Naive B cell (primary cell): ENCODE data around the gene GRID1. TPM values are rescaled to one million over a fixed set of nuclear protein-coding genes. Genes with fewer than 3 reads are reported as not detected.

Experiments used
- ATAC-seq, 2 donors: fragments of 150-1000 bp; cut with Tn5 transposase; 2 replicates each; pipeline ENCODE4 v1.10.0; 2021; ENCODE audit warnings: low read depth in 2 of 2, mild to moderate bottlenecking in 2 of 2, moderate library complexity in 2 of 2
- DNase-seq: peaks from one replicate; pipeline ENCODE4 v3.0.0; 2022
- H3K27ac Mint-ChIP-seq, 6 donors: one replicate each; pipeline ENCODE4 v1.8.0; 2020 to 2022; ENCODE audit warnings: mild to moderate bottlenecking in 6 of 6, mixed read lengths in 6 of 6, moderate library complexity in 5 of 6, inconsistent platforms in 2 of 6
- H3K27me3 Mint-ChIP-seq, 3 donors: one replicate each; pipeline ENCODE4 v1.8.0; 2021 to 2022; ENCODE audit warnings: mixed read lengths in 3 of 3, mild to moderate bottlenecking in 1 of 3
- H3K36me3 Mint-ChIP-seq, 2 donors: one replicate each; pipeline ENCODE4 v1.8.0; 2020 to 2022; ENCODE audit warnings: mixed read lengths in 2 of 2, inconsistent platforms in 1 of 2, mild to moderate bottlenecking in 1 of 2
- H3K4me1 Mint-ChIP-seq, 3 donors: one replicate each; pipeline ENCODE4 v1.8.0; 2020 to 2022; ENCODE audit warnings: mixed read lengths in 3 of 3, inconsistent platforms in 1 of 3, mild to moderate bottlenecking in 1 of 3, moderate library complexity in 1 of 3
- H3K4me3 Mint-ChIP-seq, 8 donors: one replicate each; pipeline ENCODE4 v1.8.0; 2020 to 2022; ENCODE audit warnings: mild to moderate bottlenecking in 8 of 8, mixed read lengths in 8 of 8, moderate library complexity in 8 of 8, inconsistent platforms in 2 of 8
- H3K9me3 Mint-ChIP-seq, 7 donors: one replicate each; pipeline ENCODE4 v1.8.0; 2020 to 2022; ENCODE audit warnings: mixed read lengths in 7 of 7, mild to moderate bottlenecking in 5 of 7, inconsistent platforms in 2 of 7, moderate library complexity in 1 of 7
- polyA plus RNA-seq, 6 donors: library from polyadenylated mRNA; unstranded; fragments of 300-500 nt; fragmentation: Illumina TruSeq; gene quantifications; one replicate each; pipeline ENCODE4 v1.2.3, GENCODE V29; 2021; ENCODE audit warnings: low read depth in 6 of 6

The GRID1 gene
- polyA plus RNA-seq, 6 donors from 2014 or later: not detected

GRCh38 chr10:85645053-85645452 is 721.5 kb downstream of the GRID1 start:
- Mint-ChIP-seq H3K9me3 (peaks cover 0 to 6% (median 2%) of the 10 kb centered on the region in 7 donors), H3K27ac (no peak overlapping the region), H3K36me3 (no peaks in the 10 kb centered on the region), H3K27me3 (no peaks in the 10 kb centered on the region), H3K4me3 (no peak overlapping the region), H3K4me1 (no peaks in the 10 kb centered on the region)
- ATAC-seq (no peak), DNase-seq (no peak)

GRCh38 chr10:85643845-85644525 is 722.6 kb downstream of the GRID1 start:
- H3K27ac Mint-ChIP-seq: no peak overlapping the region
- H3K4me3 Mint-ChIP-seq: no peak overlapping the region
- no peaks in the 10 kb centered on the region for H3K27me3 Mint-ChIP-seq
- no peaks in the 10 kb centered on the region for H3K36me3 Mint-ChIP-seq
- no peak for DNase-seq
- H3K9me3 Mint-ChIP-seq: peaks cover 0 to 6% (median 2%) of the 10 kb centered on the region in 7 donors
- no peak for ATAC-seq
- no peaks in the 10 kb centered on the region for H3K4me1 Mint-ChIP-seq

DNA sequence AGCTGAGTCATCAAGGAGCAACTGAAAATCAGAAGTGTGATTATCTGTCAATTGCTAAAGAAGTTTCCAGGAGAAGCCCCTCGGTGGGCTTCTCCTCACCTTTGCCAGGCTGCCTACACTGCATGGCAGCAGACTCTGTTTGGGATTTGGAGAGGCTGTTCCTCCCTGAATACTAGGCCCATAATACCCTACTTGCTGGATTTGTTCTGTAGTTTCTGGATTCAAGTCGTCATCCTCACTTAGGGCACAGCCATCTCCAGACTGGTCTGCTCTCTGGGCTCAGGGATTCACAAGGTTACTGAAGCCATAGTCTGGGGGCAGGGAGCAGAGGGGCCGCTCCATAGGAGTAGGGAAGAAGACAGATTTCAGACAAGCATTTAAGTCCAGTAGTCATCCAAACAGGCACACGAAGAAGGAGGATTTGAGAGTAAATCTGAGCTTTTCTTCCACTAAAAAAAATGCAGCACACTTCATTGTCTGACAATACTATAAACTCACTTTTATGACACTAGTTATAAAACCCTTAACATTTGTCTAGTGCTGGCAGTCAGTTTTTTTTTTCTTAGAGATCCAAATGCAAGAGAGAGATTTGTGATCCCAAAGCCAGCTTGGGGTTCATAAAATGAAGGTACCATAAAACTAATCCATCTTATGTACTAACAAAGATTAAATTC is 723.3 kb downstream of the GRID1 start:
- H3K27ac Mint-ChIP-seq: no peak overlapping the region
- DNase-seq (no peak), ATAC-seq (no peak)
- no peaks in the 10 kb centered on the region for H3K36me3 Mint-ChIP-seq
- H3K4me3 Mint-ChIP-seq: no peak overlapping the region
- H3K9me3 Mint-ChIP-seq: peaks cover 0 to 2% (median 0%) of the 10 kb centered on the region in 7 donors
- no peaks in the 10 kb centered on the region for H3K4me1 Mint-ChIP-seq
- no peaks in the 10 kb centered on the region for H3K27me3 Mint-ChIP-seq

GRCh38 chr10:85642421-85643170 is 724.0 kb downstream of the GRID1 start:
- DNase-seq: no peak
- ATAC-seq: no peak

GRCh38 chr10:85642082-85642420 is 724.5 kb downstream of the GRID1 start:
- no peak for DNase-seq
- Mint-ChIP-seq H3K9me3 (peaks cover 0 to 2% (median 0%) of the 10 kb centered on the region in 7 donors), H3K4me1 (no peaks in the 10 kb centered on the region), H3K27ac (no peak overlapping the region), H3K27me3 (no peaks in the 10 kb centered on the region), H3K36me3 (no peaks in the 10 kb centered on the region), H3K4me3 (no peak overlapping the region)
- ATAC-seq: no peak

More at GRCh38 chr10:85642421-85643170, 724.0 kb downstream of the GRID1 start:
- H3K4me1 Mint-ChIP-seq: no peaks in the 10 kb centered on the region
- H3K36me3 Mint-ChIP-seq: no peaks in the 10 kb centered on the region
- H3K4me3 Mint-ChIP-seq: no peak overlapping the region
- no peaks in the 10 kb centered on the region for H3K27me3 Mint-ChIP-seq
- no peak overlapping the region for H3K27ac Mint-ChIP-seq
- H3K9me3 Mint-ChIP-seq: peaks cover 0 to 2% (median 0%) of the 10 kb centered on the region in 7 donors

GRCh38 chr10:85641479-85642009 is 725.1 kb downstream of the GRID1 start:
- H3K4me1 Mint-ChIP-seq: no peaks in the 10 kb centered on the region
- DNase-seq (no peak), ATAC-seq (no peak)
- H3K9me3 Mint-ChIP-seq: peaks cover 0 to 2% (median 0%) of the 10 kb centered on the region in 7 donors
- H3K27me3 Mint-ChIP-seq: no peaks in the 10 kb centered on the region
- no peaks in the 10 kb centered on the region for H3K36me3 Mint-ChIP-seq
- H3K4me3 Mint-ChIP-seq: no peak overlapping the region
- H3K27ac Mint-ChIP-seq: peak overlapping the region in 1 of 6 donors; percentile 12

- peaks cover 0 to 2% (median 0%) of the 10 kb centered on the region in 7 donors for H3K9me3 Mint-ChIP-seq
- H3K4me1 Mint-ChIP-seq: no peaks in the 10 kb centered on the region
- H3K27me3 Mint-ChIP-seq: peaks cover 0 to 4% (median 0%) of the 10 kb centered on the region in 3 donors
- ATAC-seq (no peak), DNase-seq (no peak)
- no peak overlapping the region for H3K4me3 Mint-ChIP-seq
- no peaks in the 10 kb centered on the region for H3K36me3 Mint-ChIP-seq
- H3K27ac Mint-ChIP-seq: no peak overlapping the region
Observed at GRCh38 chr10:85638797-85639196, 727.8 kb downstream of the GRID1 start.

DNA sequence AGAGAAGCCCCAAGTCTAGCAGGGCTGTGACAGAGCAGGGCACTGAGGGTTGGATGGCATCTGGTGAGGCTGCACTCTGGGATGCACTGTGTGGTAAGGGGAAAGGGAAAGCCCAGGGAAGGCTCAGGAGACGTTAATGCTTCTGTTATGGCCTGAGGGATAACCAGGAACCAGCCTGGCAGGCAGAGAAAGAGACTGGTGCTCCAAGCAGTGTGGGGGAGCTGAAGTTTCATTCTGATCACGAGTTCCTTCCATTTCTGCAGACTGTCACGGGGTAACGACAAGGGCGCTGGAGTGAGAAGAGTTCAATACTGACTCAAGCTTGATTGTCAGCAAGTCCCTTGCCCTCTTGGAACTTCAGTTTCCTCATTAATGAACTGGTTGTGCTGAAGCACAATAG is 730.9 kb downstream of the GRID1 start:
- Mint-ChIP-seq H3K36me3 (no peaks in the 10 kb centered on the region), H3K4me1 (no peaks in the 10 kb centered on the region), H3K4me3 (no peak overlapping the region), H3K27me3 (peaks cover 0 to 4% (median 0%) of the 10 kb centered on the region in 3 donors), H3K9me3 (peaks cover 0 to 4% (median 0%) of the 10 kb centered on the region in 7 donors), H3K27ac (no peak overlapping the region)
- DNase-seq (no peak), ATAC-seq (no peak)

DNA sequence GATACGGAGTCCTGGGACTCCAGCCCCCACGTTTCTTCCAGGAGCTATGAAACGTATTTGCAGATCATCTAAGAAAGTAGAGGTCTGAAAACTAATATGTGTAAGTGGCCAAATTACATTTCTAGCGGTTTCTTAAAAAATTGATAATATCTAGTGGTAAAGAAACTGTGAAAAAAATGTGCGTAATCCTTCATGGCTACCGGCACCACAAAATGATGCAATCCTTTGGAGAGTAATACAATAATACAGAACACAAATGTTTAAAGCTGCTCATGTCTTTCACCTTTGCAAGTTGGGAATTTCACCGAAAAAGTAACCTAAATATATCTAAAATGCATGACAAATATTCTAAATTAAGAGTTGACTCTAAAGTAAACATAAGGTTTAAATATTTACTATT is 742.1 kb downstream of the GRID1 start:
- H3K9me3 Mint-ChIP-seq: peaks cover 0 to 6% (median 0%) of the 10 kb centered on the region in 7 donors
- H3K36me3 Mint-ChIP-seq: no peaks in the 10 kb centered on the region
- no peak for ATAC-seq
- H3K4me1 Mint-ChIP-seq: no peaks in the 10 kb centered on the region
- no peak for DNase-seq
- no peak overlapping the region for H3K27ac Mint-ChIP-seq
- peaks cover 0 to 8% (median 0%) of the 10 kb centered on the region in 3 donors for H3K27me3 Mint-ChIP-seq
- no peak overlapping the region for H3K4me3 Mint-ChIP-seq

DNA sequence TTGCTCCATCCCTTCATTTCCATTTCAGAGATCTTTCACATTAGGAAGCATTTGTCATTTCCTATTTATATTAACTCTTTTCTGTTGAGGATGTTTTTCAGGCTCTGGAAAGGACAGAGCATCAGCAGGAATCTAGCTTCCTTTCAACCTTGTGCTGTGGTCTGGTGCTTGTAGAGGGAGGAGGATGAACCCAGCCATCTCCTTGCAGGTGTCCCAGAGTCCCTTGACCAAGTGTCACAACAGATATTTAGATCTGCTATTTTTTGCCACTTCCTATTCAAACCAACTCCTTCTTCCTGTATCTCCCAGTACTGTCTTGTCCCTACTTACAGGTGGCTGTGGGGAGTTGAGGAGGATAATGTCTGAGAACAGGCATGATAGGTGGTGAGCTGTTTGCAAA is 742.8 kb downstream of the GRID1 start:
- DNase-seq: no peak
- H3K36me3 Mint-ChIP-seq: no peaks in the 10 kb centered on the region
- H3K27ac Mint-ChIP-seq: no peak overlapping the region
- H3K4me3 Mint-ChIP-seq: no peak overlapping the region
- H3K4me1 Mint-ChIP-seq: no peaks in the 10 kb centered on the region
- H3K9me3 Mint-ChIP-seq: peaks cover 0 to 6% (median 0%) of the 10 kb centered on the region in 7 donors
- no peak for ATAC-seq
- H3K27me3 Mint-ChIP-seq: peaks cover 0 to 8% (median 0%) of the 10 kb centered on the region in 3 donors

- no peaks in the 10 kb centered on the region for H3K36me3 Mint-ChIP-seq
- no peaks in the 10 kb centered on the region for H3K4me1 Mint-ChIP-seq
- peaks cover 0 to 8% (median 0%) of the 10 kb centered on the region in 3 donors for H3K27me3 Mint-ChIP-seq
- peaks cover 0 to 6% (median 0%) of the 10 kb centered on the region in 7 donors for H3K9me3 Mint-ChIP-seq
- H3K4me3 Mint-ChIP-seq: no peak overlapping the region
- DNase-seq (no peak), ATAC-seq (no peak)
- no peak overlapping the region for H3K27ac Mint-ChIP-seq
Observed at GRCh38 chr10:85623342-85623741, 743.3 kb downstream of the GRID1 start.

GRCh38 chr10:85622425-85622824 is 744.2 kb downstream of the GRID1 start:
- Mint-ChIP-seq H3K27ac (no peak overlapping the region), H3K27me3 (peaks cover 0 to 8% (median 0%) of the 10 kb centered on the region in 3 donors), H3K4me3 (no peak overlapping the region), H3K9me3 (peaks cover 0 to 8% (median 0%) of the 10 kb centered on the region in 7 donors), H3K36me3 (no peaks in the 10 kb centered on the region), H3K4me1 (no peaks in the 10 kb centered on the region)
- DNase-seq (no peak), ATAC-seq (no peak)

DNA sequence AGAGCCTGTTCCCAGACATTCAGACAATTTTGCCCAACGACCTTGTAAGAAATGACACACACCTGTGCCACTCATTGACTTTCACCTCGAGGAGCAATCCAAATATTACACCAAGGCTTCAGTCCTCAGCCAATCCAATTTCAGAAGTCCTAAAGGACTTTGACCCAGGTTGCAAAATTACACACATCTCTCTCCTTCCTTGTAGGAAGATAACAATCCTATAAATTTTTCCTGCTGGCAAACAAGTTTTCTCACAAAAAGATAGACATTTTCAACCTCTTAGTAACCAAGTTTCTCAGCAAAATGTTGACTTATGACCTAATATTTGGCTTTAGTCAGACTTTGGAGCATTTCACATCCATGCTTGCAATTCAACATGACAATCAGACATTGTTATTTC is 745.0 kb downstream of the GRID1 start:
- Mint-ChIP-seq H3K4me3 (no peak overlapping the region), H3K27ac (no peak overlapping the region), H3K27me3 (peaks cover 0 to 8% (median 0%) of the 10 kb centered on the region in 3 donors), H3K36me3 (no peaks in the 10 kb centered on the region), H3K9me3 (peaks cover 0 to 8% (median 0%) of the 10 kb centered on the region in 7 donors), H3K4me1 (no peaks in the 10 kb centered on the region)
- ATAC-seq (no peak), DNase-seq (no peak)
